Fibroblast of lung (primary cell): ENCODE measurements around the gene SLC18A3. TPM values are rescaled to one million over a fixed set of nuclear protein-coding genes. Genes with fewer than 3 reads are reported as not detected.

ENCODE experiments used
- DNase-seq, 2 donors: peaks; one replicate each; pipeline versions ENCODE4 v3.0.0 to v3.0.0-alpha.2; 2010; ENCODE audit warnings: low read depth in 2 of 2
- H2AFZ ChIP-seq: 2 replicates; pipeline ENCODE4 v1.5.1; 2012; ENCODE audit warnings: low read length, control low read depth, inconsistent platforms
- H3K27ac ChIP-seq: 2 replicates; pipeline ENCODE4 v1.5.1; 2011; ENCODE audit warnings: low read length, control low read depth; ENCODE audit not compliant: insufficient read depth
- H3K27me3 ChIP-seq: 2 replicates; pipeline ENCODE4 v1.5.1; 2011; ENCODE audit warnings: mild to moderate bottlenecking, low read length; ENCODE audit not compliant: control insufficient read depth, insufficient read depth
- H3K36me3 ChIP-seq: 2 replicates; pipeline ENCODE4 v1.5.1; 2011; ENCODE audit warnings: low read length; ENCODE audit not compliant: control insufficient read depth, insufficient read depth
- H3K4me1 ChIP-seq: 2 replicates; pipeline ENCODE4 v1.5.1; 2011; ENCODE audit warnings: low read length; ENCODE audit not compliant: control insufficient read depth, insufficient read depth; ENCODE audit errors: extremely low read depth
- H3K4me2 ChIP-seq: 2 replicates; pipeline ENCODE4 v1.5.1; 2011; ENCODE audit warnings: low read length, control low read depth; ENCODE audit not compliant: insufficient read depth; ENCODE audit errors: extremely low read depth
- H3K4me3 ChIP-seq, 4 experiments: fragments of 200-600 bp in 1 of 4; sonication (generic) in 1 of 4; replicated peaks in 1 of 4; 2 replicates each; pipeline ENCODE4 v1.5.1; 2011 to 2016; ENCODE audit warnings: low read length in 4 of 4, low read depth in 3 of 4, mild to moderate bottlenecking in 3 of 4, control low read depth in 2 of 4, inconsistent platforms in 1 of 4, mixed read lengths in 1 of 4; ENCODE audit not compliant: insufficient read depth in 1 of 4; ENCODE audit errors: control extremely low read depth in 1 of 4
- H3K79me2 ChIP-seq: 2 replicates; pipeline ENCODE4 v1.5.1; 2012; ENCODE audit warnings: mild to moderate bottlenecking, low read length, inconsistent platforms; ENCODE audit not compliant: control insufficient read depth, insufficient read depth
- H3K9ac ChIP-seq: 2 replicates; pipeline ENCODE4 v1.5.1; 2011; ENCODE audit warnings: mild to moderate bottlenecking, low read length, control low read depth; ENCODE audit not compliant: insufficient read depth
- H3K9me3 ChIP-seq: 2 replicates; pipeline ENCODE4 v1.5.1; 2012; ENCODE audit warnings: low read depth, low read length; ENCODE audit not compliant: control insufficient read depth, insufficient read depth
- H4K20me1 ChIP-seq: 2 replicates; pipeline ENCODE4 v1.5.1; 2011; ENCODE audit warnings: low read length; ENCODE audit not compliant: control insufficient read depth, insufficient read depth; ENCODE audit errors: extremely low read depth
- CTCF ChIP-seq, 2 donors: IDR thresholded peaks in 1 of 2; conservative IDR thresholded peaks in 1 of 2; 1 replicate in 1 of 2; 2 replicates in 1 of 2; pipeline ENCODE4 v1.5.1; 2011 to 2012; ENCODE audit warnings: low read length in 2 of 2, control low read depth in 1 of 2, inconsistent platforms in 1 of 2, low read depth in 1 of 2, mild to moderate bottlenecking in 1 of 2
- EZH2 ChIP-seq: IDR thresholded peaks from 2 replicates; pipeline ENCODE4 v1.5.1; 2012; ENCODE audit warnings: low read length, control low read depth, mild to moderate bottlenecking; ENCODE audit errors: missing control alignments
- polyA plus RNA-seq, 2 donors: library from polyadenylated mRNA; depleted of rRNA in 1 of 2; stranded (reverse) in 1 of 2; unstranded in 1 of 2; fragments of >200 nt; gene quantifications; 2 replicates each; pipeline ENCODE4 v1.2.1, GENCODE V29; 2011 to 2012; ENCODE audit warnings: missing spikeins in 1 of 2
- total RNA-seq: library from RNA; depleted of rRNA; stranded (reverse); fragments of >200 nt; gene quantifications from 2 replicates; pipeline ENCODE4 v1.2.1, GENCODE V29; 2014

SLC18A3 gene
- total and polyA plus RNA-seq, 2 donors (not counting 1 experiment from before 2014, with no cell fraction given): not detected

- Histone ChIP-seq H3K4me1 (no peaks in the 10 kb centered on the region), H4K20me1 (no peaks in the 10 kb centered on the region), H3K4me3 (no peak overlapping the region), H3K4me2 (no peak overlapping the region), H3K9me3 (no peaks in the 10 kb centered on the region), H3K27ac (no peak overlapping the region), H3K27me3 (peaks cover 6% of the 10 kb centered on the region), H3K36me3 (no peaks in the 10 kb centered on the region), H3K79me2 (no peaks in the 10 kb centered on the region), H2AFZ (no peak overlapping the region), H3K9ac (no peak overlapping the region)
- TF ChIP-seq CTCF (conservative IDR thresholded peaks at IDR 0.05 in 1 of 2, IDR thresholded peaks at IDR 0.05 in 1 of 2; ENCODE audit: low read depth in 1 of 2, low read length in 2 of 2) (no peak), EZH2 (no peak)
- DNase-seq: no peak
Observed at GRCh38 chr10:49620841-49621378, 10.8 kb downstream of the SLC18A3 start.

GRCh38 chr10:49621561-49621960, 11.5 kb downstream of the SLC18A3 start:
- Histone ChIP-seq H3K27me3 (peaks cover 6% of the 10 kb centered on the region), H3K4me1 (no peaks in the 10 kb centered on the region)

More at GRCh38 chr10:49621561-49621960, 11.5 kb downstream of the SLC18A3 start:
- Histone ChIP-seq H3K79me2 (no peaks in the 10 kb centered on the region), H3K4me2 (no peak overlapping the region), H3K27ac (no peak overlapping the region), H3K9me3 (no peaks in the 10 kb centered on the region), H2AFZ (no peak overlapping the region), H3K36me3 (no peaks in the 10 kb centered on the region), H3K9ac (no peak overlapping the region), H4K20me1 (no peaks in the 10 kb centered on the region), H3K4me3 (no peak overlapping the region)
- no peak for DNase-seq
- no peak for TF ChIP-seq EZH2
- TF ChIP-seq CTCF (conservative IDR thresholded peaks at IDR 0.05 in 1 of 2, IDR thresholded peaks at IDR 0.05 in 1 of 2; ENCODE audit: low read depth in 1 of 2, low read length in 2 of 2): no peak
